Tibial nerve (tissue), 4 donors: ENCODE data around the gene BRIP1. TPM values are rescaled to one million over a fixed set of nuclear protein-coding genes. Genes with fewer than 3 reads are reported as not detected.

Experiments used
- DNase-seq, 2 donors: peaks; one replicate each; pipeline ENCODE4 v3.0.0-alpha.2; 2019; ENCODE audit warnings: low spot score in 2 of 2
- H3K27ac ChIP-seq, 4 donors: fragments of 200-600 bp; sonication (generic) in 3 of 4; one replicate each; pipeline ENCODE4 v1.5.1; 2017 to 2019; ENCODE audit warnings: mild to moderate bottlenecking in 1 of 4
- H3K27me3 ChIP-seq, 2 donors: fragments of 200-600 bp; sonication (generic) in 1 of 2; one replicate each; pipeline versions ENCODE4 v1.5.1 to v1.6.0; 2017 to 2019
- H3K36me3 ChIP-seq, 3 donors: fragments of 200-600 bp; sonication (generic); one replicate each; pipeline ENCODE4 v1.5.1; 2018 to 2019
- H3K4me1 ChIP-seq, 4 donors: fragments of 200-600 bp; sonication (generic) in 3 of 4; one replicate each; pipeline ENCODE4 v1.5.1; 2017 to 2019
- H3K4me3 ChIP-seq, 4 donors: fragments of 200-600 bp; sonication (generic) in 3 of 4; one replicate each; pipeline ENCODE4 v1.5.1; 2017 to 2019; ENCODE audit warnings: mild to moderate bottlenecking in 1 of 4, moderate library complexity in 1 of 4
- H3K9me3 ChIP-seq, 4 donors: fragments of 200-600 bp; sonication (generic) in 3 of 4; one replicate each; pipeline ENCODE4 v1.5.1; 2017 to 2019
- EP300 ChIP-seq, 2 donors: sonication (generic); formaldehyde crosslinking; IDR thresholded peaks; one replicate each; pipeline ENCODE4 v1.6.1; 2017; ENCODE audit warnings: antibody characterized with exemption in 2 of 2, mild to moderate bottlenecking in 1 of 2
- POLR2A ChIP-seq, 2 donors: fragments of 450-650 bp; IDR thresholded peaks; one replicate each; pipeline ENCODE4 v1.6.1; 2017; ENCODE audit warnings: antibody characterized with exemption in 2 of 2, mild to moderate bottlenecking in 2 of 2, moderate library complexity in 2 of 2
- WGBS, 2 donors: methylation state at CpG; one replicate each; pipeline ENCODE4 v1.1.5; 2018; 5-methylcytosine and 5-hydroxymethylcytosine counted together
- total RNA-seq, 4 donors: library from RNA; depleted of rRNA; stranded (reverse); fragments of >200 nt; gene quantifications; one replicate each; pipeline ENCODE4 v1.1.0, GENCODE V29; 2016
- TF ChIP-seq, protein P1 (sequence below), 5 experiments: fragments of 200-600 bp in 3 of 5; fragments of 450-650 bp in 2 of 5; sonication (generic) in 3 of 5; IDR thresholded peaks; one replicate each; pipeline ENCODE4 v1.5.1; 2016 to 2019; ENCODE audit warnings: antibody characterized with exemption in 5 of 5, mild to moderate bottlenecking in 3 of 5, moderate library complexity in 2 of 5

BRIP1 gene
- total RNA-seq, 4 donors from 2014 or later = 0.42 to 3.9 (median 0.89) TPM

DNA sequence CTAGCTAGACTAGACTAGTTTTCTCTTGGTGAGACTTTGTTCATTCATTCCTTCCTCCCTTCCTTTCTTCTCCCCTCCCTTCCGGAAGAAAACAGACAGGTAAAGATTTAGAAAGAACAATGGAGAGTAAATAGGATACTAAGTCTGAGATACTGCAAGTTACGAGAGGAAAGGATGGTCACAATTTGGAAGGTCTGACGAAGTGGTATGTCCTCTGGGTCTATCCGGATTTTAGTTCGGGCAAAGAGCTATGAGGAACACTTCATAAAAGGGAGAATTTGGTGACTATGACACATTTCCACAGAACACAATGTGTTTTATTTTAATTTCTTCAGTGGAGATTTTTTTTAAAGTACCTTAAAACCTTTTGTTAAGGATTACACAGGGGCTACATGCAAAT, 107.7 kb downstream of the BRIP1 start:
- TF ChIP-seq POLR2A (IDR thresholded peaks at IDR 0.05) (no peak), EP300 (IDR thresholded peaks at IDR 0.05) (no peak)
- TF ChIP-seq, protein P1, sequence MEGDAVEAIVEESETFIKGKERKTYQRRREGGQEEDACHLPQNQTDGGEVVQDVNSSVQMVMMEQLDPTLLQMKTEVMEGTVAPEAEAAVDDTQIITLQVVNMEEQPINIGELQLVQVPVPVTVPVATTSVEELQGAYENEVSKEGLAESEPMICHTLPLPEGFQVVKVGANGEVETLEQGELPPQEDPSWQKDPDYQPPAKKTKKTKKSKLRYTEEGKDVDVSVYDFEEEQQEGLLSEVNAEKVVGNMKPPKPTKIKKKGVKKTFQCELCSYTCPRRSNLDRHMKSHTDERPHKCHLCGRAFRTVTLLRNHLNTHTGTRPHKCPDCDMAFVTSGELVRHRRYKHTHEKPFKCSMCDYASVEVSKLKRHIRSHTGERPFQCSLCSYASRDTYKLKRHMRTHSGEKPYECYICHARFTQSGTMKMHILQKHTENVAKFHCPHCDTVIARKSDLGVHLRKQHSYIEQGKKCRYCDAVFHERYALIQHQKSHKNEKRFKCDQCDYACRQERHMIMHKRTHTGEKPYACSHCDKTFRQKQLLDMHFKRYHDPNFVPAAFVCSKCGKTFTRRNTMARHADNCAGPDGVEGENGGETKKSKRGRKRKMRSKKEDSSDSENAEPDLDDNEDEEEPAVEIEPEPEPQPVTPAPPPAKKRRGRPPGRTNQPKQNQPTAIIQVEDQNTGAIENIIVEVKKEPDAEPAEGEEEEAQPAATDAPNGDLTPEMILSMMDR (IDR thresholded peaks at IDR 0.05) = no peak
- H3K27me3 ChIP-seq = no peaks in the 10 kb centered on the region
- 93 to 96% methylated on average over 5 of the region's 5 CpGs for WGBS, 2 donors
- no peak overlapping the region for H3K27ac ChIP-seq
- H3K9me3 ChIP-seq = peaks cover 0 to 12% (median 2%) of the 10 kb centered on the region in 4 donors
- H3K36me3 ChIP-seq = no peaks in the 10 kb centered on the region
- DNase-seq = no peak
- no peak overlapping the region for H3K4me3 ChIP-seq
- H3K4me1 ChIP-seq = no peaks in the 10 kb centered on the region

DNA sequence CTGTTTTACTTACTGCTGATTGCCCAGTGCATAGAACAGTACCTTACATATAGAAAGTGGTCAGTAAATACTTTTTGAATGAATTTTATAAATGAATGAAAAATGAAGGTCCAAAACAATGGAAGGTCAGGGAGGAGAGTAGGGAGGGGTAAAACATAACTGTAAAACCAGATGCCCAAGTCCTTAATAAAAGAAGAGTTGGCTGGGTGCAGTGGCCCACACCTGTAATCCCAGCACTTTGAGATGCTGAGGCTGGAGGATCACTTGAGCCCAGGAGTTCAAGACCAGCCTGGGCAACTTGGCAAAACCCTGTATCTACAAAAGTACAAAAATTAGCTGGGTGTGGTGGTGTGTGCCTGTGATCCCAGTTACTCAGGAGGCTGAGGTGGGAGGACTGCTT, 108.2 kb downstream of the BRIP1 start:
- no peak overlapping the region for H3K4me3 ChIP-seq
- TF ChIP-seq EP300 (IDR thresholded peaks at IDR 0.05) (no peak), POLR2A (IDR thresholded peaks at IDR 0.05) (no peak)
- TF ChIP-seq, protein P1 (IDR thresholded peaks at IDR 0.05) = no peak
- H3K27ac ChIP-seq = no peak overlapping the region
- H3K4me1 ChIP-seq = no peaks in the 10 kb centered on the region
- no peak for DNase-seq
- peaks cover 0 to 12% (median 2%) of the 10 kb centered on the region in 4 donors for H3K9me3 ChIP-seq
- H3K27me3 ChIP-seq = no peaks in the 10 kb centered on the region
- no peaks in the 10 kb centered on the region for H3K36me3 ChIP-seq

DNA sequence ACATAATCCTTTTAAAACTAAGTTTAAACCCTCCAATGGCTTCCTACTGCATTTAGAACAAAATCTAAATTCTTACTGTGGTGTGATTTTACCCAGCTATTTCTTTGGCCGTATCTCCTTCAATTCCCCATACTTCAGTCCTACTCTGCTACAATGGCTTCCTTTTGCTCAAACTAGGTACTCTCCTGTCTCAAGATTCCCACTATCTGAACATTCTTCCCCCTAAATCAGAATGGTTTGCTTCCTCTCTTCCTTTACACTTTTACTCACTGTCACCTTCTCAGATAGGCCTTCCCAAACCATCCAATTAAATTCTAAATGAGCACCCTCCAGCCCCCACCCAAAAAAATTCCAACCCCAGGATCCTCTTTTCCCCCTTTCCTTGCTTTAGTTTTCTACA, 109.2 kb downstream of the BRIP1 start:
- no peak for DNase-seq
- no peaks in the 10 kb centered on the region for H3K4me1 ChIP-seq
- H3K4me3 ChIP-seq = no peak overlapping the region
- TF ChIP-seq POLR2A (IDR thresholded peaks at IDR 0.05) (no peak), EP300 (IDR thresholded peaks at IDR 0.05) (no peak)
- TF ChIP-seq, protein P1 (IDR thresholded peaks at IDR 0.05) = no peak
- H3K9me3 ChIP-seq = peaks cover 0 to 13% (median under 1%) of the 10 kb centered on the region in 4 donors
- no peak overlapping the region for H3K27ac ChIP-seq
- H3K27me3 ChIP-seq = no peaks in the 10 kb centered on the region
- H3K36me3 ChIP-seq = no peaks in the 10 kb centered on the region
- 86 to 94% methylated on average over 1 of the region's 1 CpG for WGBS, 2 donors

DNA sequence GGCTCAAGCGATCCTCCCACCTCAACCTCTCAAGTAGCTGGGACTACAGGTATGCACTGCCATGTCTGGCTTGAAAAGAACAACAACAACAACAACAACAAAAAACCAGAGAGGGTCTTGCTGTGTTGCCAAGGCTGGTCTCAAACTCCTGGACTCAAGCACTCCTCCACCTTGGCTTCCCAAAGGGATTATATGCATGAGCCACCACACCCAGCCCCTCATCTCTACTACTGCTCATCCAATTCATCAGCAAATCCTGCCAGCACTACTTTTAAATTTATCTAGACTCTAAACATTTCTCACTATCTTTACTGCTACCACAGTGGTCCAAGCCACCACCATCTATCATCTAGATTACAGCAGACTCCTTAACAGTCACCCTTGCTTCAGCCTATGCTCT, 109.6 kb downstream of the BRIP1 start:
- DNase-seq = no peak
- 83 to 95% methylated on average over 1 of the region's 1 CpG for WGBS, 2 donors

DNA sequence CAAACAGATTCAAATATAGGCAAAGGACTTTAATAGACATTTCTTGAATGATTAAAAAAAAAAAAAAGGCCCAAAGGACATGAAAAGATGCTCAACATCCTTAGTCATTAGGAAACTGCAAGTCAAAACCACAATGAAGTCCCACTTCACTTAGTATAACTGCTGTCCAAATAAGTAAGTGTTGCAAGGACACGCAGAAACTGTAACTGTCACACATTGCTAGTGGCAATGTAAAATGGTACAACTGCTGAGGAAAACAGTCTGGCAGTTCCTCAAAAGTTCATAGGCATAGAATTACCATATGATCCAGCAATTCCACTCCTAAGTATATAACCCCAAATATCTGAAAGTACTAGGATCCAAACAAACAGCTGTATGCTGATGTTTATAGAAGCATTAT, 112.7 kb downstream of the BRIP1 start:
- TF ChIP-seq, protein P1 (IDR thresholded peaks at IDR 0.05) = no peak
- TF ChIP-seq EP300 (IDR thresholded peaks at IDR 0.05) (no peak), POLR2A (IDR thresholded peaks at IDR 0.05) (no peak)
- WGBS, 2 donors = 83 to 93% methylated on average over 1 of the region's 1 CpG
- H3K9me3 ChIP-seq = peaks cover 0 to 5% (median 0%) of the 10 kb centered on the region in 4 donors
- H3K36me3 ChIP-seq = no peaks in the 10 kb centered on the region
- H3K27ac ChIP-seq = no peak overlapping the region
- no peaks in the 10 kb centered on the region for H3K4me1 ChIP-seq
- H3K4me3 ChIP-seq = no peak overlapping the region
- no peak for DNase-seq
- no peaks in the 10 kb centered on the region for H3K27me3 ChIP-seq

More for the DNA sequence above, 109.6 kb downstream of the BRIP1 start:
- H3K9me3 ChIP-seq = peaks cover 0 to 8% (median 0%) of the 10 kb centered on the region in 4 donors
- no peaks in the 10 kb centered on the region for H3K36me3 ChIP-seq
- no peak for TF ChIP-seq POLR2A (IDR thresholded peaks at IDR 0.05)
- no peak for TF ChIP-seq EP300 (IDR thresholded peaks at IDR 0.05)
- TF ChIP-seq, protein P1 (IDR thresholded peaks at IDR 0.05) = no peak
- H3K4me1 ChIP-seq = no peaks in the 10 kb centered on the region
- H3K27ac ChIP-seq = no peak overlapping the region
- no peaks in the 10 kb centered on the region for H3K27me3 ChIP-seq
- no peak overlapping the region for H3K4me3 ChIP-seq
